HS-27A (cell line): ENCODE results near the gene MRPL39.

Experiments
- DNase-seq: peaks from one replicate; pipeline ENCODE4 v3.0.0-alpha.2; 2012; ENCODE audit warnings: low read depth, missing footprints

MRPL39 gene

DNA sequence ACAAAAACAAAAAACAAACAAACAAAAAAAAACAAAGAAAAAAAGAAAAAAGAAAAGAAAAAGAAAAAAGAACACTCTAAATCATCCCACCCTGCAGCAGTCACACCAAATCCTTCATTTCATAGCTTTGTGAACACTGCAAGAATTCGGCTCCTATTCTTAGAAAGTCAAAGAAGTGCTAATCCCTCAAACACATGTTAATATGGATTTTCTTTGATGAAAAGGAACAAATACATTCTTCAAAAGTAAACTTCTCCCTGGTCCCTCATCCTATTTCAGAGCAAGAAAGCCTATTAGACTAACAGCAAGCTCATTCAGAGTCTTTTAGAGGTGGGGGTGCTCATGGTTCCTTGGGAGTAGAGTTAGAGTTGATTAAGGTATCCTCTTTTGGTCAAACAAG, 7.2 kb upstream of the MRPL39 start:
- DNase-seq, result no peak

GRCh38 chr21:25608044-25608737, 910 bp upstream of the MRPL39 start:
- peak; percentile 74 for DNase-seq

GRCh38 chr21:25589887-25590286, 17.4 kb downstream of the MRPL39 start:
- DNase-seq, result no peak

GRCh38 chr21:25586791-25587190, 20.5 kb downstream of the MRPL39 start:
- no peak for DNase-seq

DNA sequence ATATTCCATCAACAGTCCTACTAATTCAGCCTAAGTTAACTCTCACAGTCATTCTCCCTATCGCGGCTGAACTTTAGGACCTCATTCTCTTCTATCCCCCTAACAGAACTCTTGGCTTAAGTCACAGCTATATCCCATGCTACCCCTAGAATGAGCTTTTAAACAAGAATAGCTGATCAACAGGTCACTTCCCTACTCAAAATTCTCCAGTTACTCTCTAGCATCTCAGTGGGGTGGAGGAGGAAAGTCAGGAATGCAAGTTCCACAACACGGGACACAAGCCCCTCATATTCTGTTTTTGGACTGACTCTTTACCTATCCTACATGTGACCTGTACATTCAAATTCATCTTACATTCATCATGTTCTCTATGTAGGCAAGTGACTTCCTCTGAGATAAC, 21.0 kb downstream of the MRPL39 start:
- DNase-seq, result no peak

- no peak for DNase-seq
Measured at GRCh38 chr21:25584833-25585676, 22.2 kb downstream of the MRPL39 start.

- DNase-seq, result no peak
Measured at GRCh38 chr21:25583370-25584130, 23.7 kb downstream of the MRPL39 start.

GRCh38 chr21:25582888-25583287, 24.4 kb downstream of the MRPL39 start:
- DNase-seq, result no peak

DNA sequence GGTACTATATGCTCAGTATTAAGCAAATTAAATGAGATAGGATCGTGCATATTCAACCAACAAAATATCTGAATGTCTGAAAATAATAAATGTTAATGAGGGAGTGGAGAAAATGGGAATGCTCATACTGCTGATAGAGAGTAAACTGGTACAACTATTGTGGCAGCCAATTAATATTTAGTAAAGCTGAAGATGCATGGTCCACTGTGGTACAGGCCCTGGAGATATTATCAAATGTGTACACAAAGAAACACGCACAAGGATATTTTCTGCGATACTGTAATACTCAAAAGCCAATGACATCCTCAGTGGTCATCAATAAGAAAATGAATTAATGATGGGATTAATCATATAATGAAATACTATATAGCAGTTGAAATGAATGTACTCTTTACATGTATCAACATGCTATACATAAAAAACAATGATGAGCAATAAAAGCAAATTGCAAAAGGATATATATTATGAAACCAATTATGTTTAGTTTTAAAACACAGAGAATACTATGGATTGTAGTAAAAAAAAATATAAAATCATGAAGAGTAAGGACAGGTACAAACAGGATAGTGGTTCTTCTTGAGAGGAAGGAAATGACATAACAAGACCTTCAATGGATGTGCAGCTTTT, 25.0 kb downstream of the MRPL39 start:
- no peak for DNase-seq

- DNase-seq, result no peak
Measured at GRCh38 chr21:25581582-25581981, 25.7 kb downstream of the MRPL39 start.

DNA sequence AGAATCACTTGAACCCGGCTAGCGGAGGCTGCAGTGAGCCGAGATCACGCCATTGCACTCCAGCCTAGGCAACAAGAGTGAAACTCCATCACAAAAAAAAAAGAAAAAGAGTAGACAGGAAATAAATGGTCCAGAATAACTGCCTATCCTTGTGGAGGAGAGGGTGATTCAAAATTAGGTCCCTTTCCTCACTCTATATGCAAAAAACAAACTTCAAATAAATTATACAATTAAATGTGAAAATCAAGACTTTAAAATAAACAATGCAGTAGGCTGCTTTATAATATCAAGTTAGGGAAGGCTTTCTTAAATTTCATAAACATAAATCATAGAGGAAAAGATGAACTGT, 26.4 kb downstream of the MRPL39 start:
- no peak for DNase-seq

DNA sequence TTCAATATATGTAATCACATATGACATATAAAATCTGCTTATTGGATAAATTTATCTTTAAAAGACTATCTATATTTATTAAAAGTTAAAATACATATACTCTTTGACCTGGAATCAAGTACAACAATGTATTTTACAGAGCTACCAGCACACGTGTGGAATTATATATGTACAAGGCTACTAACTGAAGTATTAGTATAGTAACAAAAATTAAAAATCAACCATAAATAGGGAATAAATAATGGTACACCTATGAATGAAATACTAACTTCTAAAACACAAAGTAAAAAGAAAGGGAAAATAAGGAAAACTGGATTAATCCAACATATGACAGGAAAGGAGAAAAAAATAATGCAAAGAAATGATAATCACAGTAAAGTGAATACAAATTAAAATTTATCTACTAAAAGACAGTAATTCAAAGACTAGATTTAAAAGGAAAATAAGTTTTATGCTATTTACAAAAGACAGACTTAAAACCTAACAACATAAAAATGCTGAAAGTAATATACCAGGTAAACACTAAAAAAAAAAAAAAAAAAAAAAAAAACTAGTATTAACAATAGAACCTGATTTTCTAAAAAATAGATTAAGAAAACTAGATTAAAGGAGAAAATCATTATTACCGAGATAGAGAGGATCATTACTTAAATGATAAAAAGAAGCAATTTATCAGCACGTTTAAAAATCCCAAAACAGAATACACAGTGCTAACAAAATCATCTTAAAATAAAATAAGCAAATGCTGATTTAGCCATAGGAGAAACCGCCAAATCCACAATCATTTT, 27.9 kb downstream of the MRPL39 start:
- DNase-seq, result no peak

DNA sequence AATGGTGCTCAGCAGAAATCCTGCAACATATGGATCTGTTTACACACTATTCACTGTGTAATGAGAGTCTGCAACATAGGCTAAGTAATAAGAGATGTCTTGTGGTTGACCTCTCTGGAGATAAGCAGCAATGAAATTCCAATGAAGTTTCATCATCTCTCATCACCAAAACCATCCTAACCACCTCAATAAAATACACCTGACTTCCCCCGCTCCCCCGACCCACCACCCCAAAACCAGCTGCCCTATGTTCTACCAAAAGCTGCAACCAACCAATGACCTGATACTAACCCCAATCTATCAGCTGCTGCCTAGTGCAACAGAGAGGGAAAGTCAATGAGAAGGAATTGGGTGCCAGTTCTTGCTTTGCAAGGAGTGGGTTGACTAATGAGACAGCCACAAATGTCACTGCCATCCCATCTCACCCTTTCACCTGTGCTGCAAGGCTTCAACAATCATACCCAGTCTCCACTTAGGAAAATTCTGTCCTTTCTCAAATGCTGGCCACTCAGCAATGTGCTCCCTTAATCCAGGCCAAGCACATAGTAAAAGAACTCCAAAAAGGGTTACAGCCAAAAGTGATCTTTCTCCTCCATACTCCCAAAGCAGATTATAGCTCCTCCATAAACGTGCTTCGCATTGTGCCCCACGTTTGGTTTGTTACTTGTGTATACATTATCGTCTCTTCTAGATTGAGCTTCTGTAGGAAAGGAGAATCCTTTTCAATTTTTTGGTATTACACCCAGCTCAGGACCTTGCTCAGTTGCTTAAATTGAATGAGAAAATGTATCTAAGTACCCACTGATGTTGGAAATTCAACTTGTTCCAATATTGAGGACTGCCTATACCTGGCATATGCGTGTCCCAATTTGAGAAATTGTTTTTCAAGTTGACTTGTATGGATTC, 29.0 kb downstream of the MRPL39 start:
- no peak for DNase-seq

DNA sequence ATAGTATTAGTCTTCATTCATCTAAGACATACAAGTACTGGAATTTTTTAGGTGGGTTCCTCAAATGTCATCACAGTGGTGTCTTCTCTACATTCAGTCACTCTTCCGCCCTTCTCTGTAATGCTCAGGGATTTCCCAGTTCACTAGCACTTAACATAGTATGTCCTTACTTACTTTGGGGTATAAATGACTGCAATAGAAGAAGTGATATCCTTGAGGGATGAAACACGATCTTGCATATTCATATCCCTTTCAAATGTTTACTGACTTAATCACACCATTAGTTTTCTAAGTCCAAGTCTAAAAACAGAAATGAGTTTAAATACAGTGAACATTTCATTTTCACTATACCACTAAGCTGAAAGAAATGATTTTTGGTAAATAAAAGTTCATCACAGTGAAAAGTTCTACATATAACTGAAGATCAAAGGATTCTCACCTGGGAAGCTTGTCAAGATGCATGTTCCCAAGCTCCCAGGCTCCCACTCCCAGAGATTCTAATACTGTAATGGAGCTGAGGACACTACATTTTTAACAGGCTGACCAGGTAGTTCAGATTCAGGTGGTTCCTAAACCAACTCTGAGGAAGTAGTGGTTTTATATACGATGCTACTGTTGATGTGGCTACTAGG, 29.7 kb downstream of the MRPL39 start:
- DNase-seq, result no peak

DNA sequence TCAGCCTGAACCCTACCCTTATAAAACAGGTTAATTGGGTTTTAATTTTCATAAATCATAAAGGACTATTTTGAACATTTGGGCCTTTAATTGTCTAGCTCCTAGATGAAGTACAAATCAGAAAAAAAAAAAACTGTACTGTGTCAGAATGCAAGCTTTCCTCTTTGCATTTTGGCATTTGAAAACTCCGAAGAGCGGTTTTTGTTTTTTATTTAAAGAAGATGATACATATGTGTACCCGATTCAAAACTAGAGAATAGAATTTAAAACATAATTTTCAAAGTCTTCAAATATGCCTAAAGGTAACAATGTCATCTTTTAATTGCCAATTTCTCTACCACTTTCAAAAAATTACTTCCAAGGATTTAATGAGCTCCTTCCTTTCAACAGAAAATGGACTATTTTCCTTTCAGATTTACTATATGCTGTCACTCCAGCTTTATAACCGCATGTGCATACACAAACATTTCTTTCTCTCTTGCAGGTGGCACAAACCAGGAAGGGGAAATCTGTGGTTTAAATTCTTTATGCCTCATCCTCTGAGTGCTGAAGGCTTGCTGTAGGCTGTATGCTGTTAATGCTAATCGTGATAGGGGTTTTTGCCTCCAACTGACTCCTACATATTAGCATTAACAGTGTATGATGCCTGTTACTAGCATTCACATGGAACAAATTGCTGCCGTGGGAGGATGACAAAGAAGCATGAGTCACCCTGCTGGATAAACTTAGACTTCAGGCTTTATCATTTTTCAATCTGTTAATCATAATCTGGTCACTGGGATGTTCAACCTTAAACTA, 33.7 kb downstream of the MRPL39 start:
- peak; percentile 84 for DNase-seq

DNA sequence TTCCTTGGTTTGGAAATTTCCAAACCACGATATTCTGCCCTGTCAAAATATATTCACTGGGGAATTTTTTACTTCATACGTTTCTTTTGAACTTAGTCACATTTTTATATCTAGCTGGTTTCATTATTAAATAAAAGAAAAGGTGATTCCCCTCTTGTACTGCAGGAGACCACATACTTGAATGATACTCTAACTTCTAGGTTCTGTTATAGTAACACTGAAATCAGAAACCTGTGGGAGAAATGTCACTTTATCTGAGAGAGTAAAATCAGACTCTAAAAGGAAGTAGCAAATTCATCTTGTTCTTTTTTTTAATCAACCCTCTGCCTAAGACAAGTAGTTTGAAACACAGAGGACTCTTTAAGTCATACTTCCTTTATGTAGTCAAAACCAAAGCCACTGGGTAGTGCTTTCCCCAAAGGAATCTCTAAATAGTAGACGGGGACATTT, 34.4 kb downstream of the MRPL39 start:
- DNase-seq, result no peak

- no peak for DNase-seq
Measured at GRCh38 chr21:25571726-25572121, 35.6 kb downstream of the MRPL39 start.

DNA sequence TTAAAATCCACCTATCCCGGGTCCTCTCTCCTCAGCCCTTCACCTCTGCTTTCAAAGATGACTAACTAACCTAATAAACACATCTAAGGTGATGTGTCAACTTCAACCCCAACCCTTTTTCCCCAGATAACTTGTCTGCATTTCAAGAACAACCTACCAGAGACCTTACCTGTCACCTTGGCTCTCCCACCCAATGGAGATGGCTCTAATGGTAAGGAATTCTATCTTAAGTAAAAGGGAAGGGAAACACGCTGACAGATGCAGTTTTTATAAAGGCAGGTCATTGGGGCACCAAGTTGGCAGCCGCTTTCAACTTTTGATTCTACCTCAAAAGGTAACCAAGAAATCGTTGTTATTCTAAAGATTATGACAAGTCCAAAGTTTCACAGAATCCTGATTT, 37.6 kb downstream of the MRPL39 start:
- DNase-seq, result no peak

DNA sequence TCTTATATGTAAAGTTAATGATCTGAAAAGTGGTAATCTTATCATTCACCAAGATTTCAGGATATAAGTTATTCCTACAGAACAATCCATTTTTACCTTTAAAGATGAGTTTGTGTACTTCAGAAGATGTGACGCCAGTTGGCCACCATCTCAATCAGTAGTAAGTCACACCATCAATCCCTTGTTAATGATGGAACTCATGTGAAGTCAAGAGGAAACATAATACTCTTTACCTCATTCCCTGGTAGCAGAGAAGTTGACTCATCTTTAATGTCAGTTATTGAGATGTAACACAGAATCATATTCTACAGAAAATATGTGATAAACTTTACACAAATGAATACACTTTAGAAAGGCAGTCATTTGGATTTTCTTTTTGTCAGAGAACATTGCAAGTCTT, 38.2 kb downstream of the MRPL39 start:
- DNase-seq, result no peak
